Stimulated activated CD8-positive, alpha-beta memory T cell treated with anti-CD3 and anti-CD28 coated beads, Interleukin-15, amount 100 ng/mL, for 4 hours (primary cell): ENCODE data around the gene RALGPS2.

ENCODE experiments used
- DNase-seq, 2 donors: peaks; one replicate each; pipeline ENCODE4 v3.0.0-alpha.2; 2020; ENCODE audit warnings: low read depth in 2 of 2

Gene RALGPS2

DNA sequence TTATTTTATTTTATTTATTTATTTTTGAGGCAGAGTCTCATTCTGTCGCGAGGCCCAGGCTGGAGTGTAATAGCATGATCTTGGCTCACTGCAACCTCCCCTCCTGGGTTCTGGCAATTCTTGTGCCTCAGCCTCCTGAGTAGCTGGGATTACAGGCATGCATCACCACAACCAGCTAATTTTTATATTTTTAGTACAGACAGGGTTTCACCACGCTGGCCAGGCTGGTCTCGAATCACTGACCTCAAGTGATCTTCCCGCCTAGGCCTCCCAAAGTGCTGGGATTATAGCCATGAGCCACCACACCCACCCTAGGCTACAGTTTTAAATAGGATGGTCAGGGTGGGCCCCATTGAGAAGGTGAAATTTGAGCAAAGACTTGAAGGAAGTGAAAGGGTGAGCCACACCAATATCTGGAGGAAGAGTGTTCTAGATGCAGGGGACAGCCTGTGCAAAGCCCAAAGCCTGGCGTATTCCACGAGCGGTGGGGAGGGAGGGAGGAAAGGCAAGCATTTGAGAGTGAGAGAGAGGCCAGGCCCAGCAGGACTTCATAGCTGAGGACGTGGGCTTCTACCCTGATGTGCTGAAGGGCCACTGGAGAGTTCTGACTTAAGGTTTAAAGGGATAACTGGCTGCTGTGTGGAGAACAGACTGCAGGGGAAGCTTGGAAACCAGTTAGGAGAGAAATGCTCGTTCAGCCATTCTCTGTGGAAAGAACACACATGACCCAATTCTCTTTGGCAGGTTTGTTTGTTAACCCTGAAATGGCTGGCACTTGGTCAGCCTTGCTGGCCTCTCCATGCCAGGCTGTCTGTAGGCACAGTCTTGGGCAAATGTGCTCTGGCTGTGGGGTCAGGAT, 238.0 kb downstream of the RALGPS2 start:
- no peak for DNase-seq

DNA sequence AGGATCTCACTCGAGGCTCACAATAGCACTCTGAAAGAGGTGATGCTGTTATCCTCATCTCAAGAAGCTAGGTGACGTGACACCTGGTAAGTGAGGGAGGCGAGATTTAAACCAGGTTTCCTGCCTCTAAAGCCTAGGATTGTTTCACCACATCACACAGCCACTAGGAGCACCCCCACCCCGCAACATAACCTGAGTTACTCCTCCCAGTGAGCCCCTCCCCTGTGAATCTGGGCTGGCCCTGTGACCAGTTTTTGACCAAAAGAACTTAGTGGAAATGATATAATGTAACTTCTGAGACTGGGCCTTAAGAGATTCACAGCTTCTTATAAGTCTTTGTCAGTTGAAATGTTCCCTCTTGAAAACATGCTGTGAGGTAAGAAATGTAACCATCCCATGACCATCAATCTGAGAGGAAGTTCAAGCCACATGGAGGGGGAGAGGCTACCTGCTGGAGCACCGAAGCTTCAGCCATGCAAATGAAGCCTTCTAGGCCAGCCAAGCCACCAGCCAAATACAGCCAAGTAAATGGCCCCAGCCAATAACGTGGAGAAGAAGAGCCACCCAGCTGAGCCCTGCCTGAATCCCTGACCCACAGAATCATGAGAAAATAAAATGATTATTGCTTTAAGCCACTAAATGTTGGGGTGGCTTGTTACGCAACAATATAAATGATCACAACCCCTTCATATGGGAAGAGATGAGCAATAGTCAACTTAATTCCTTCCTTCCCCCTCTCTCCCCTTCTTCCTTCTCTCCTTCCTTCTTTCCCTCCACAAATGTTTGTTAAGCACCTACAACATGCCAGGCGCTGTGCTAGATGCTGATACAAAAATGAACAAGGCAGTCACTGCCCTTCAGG, 239.7 kb downstream of the RALGPS2 start:
- DNase-seq, result no peak

DNA sequence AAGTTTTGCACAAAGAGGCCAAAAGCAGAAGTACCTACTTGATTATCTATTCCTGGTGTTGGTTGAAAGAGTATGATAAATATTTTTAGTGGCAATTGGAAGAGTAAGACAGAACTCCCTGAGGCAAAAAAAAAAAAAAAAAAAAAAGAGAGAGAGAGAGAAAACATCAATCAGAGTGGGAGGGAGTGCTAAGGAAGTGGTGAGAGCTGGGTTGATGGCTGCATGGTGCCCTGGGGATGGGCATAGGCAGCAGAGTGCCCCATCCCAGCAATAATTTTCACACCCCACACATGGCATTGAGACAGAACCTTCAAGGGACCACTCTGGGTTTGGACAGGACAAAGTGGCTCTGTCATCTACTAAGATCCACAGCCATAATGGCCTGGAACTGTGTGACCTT, 241.3 kb downstream of the RALGPS2 start:
- DNase-seq, result no peak

DNA sequence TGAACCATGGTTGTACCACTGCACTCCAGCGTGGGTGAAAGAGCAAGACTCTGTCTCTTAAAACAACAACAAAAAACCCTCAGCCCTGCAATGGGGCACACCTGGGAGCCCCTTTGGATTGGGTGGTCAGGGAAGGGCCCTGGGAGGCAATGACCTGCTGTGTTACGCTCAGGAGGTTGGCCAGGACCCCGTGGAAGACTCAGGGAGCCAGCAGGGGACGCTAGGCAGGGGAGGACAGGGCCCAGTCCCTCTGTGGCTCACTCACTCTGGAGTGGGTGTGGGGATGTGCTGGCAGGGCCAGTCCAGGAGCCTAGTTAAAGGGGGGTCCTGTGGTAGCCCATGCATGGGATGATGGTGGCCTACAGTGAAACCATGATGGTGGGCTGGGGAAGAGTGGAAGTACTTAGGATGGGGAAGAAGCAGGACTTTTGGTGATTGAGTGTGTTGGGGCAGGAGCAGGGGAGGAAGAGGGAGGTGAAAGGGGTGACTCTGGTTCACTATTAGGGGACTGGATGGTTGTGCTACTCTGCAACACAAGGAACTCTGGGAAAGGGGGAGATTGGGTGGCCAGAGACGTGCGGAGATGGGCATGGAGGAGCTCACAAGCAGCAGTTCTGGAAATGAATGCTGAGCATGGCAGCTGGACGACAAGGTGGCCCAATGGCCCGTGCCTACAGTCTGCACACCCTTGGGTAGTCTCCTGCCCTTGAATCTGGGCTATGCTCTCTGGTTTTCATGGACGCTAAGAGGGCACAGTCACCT, 244.4 kb downstream of the RALGPS2 start:
- DNase-seq, result no peak

DNA sequence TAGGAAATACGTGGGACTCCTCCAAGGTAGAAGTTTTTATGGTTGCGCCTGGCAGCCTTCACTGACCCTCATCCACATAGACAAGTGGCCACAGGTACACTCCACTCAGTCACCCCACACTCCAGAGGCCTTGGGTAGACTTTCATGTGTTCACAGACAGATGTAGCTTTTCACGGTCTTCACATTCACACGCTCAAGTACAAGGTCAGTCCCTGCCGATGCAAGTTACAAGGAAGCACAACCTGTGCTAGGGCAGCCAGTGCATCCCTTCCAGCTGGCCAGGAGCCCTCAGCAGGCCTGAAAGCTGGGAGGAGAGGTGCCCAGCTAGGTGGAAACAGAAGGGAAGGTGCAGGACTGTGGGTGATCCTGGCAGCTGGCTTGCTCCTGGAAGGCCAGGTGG, 245.1 kb downstream of the RALGPS2 start:
- DNase-seq, result no peak
